TTC549 (cell line): Measurements from ENCODE around the gene SARS1.

ENCODE experiments used
- FAIRE-seq: peaks from 2 replicates; lab custom pipeline; 2012; peaks lifted over from hg19 to GRCh38; lab: Jason Lieb, UNC

Gene SARS1

DNA sequence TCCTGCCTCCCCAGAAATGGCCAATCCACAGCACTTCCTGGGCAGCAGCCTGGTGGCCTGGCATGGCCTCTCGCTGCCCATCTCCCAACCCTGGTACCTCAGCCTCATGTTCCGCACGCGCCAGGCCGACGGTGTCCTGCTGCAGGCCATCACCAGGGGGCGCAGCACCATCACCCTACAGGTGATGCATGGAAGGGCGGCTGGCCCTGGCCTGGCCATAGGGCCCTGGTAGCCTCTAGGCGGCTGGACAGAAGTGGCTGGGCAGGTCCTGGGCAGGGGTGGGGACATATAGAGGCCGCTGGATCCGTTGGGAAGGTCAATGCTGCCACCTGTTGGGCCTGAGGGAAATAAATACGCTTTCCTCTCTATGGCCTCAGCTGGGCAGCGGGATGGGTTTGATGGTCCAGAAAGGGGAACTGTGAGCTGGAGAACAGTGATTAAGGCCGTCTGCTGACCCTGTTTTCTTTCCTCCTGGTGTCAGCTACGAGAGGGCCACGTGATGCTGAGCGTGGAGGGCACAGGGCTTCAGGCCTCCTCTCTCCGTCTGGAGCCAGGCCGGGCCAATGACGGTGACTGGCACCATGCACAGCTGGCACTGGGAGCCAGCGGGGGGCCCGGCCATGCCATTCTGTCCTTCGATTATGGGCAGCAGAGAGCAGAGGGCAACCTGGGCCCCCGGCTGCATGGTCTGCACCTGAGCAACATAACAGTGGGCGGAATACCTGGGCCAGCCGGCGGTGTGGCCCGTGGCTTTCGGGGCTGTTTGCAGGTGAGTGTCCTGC is 50.1 kb downstream of the SARS1 start:
- peak; percentile 46 for FAIRE-seq

DNA sequence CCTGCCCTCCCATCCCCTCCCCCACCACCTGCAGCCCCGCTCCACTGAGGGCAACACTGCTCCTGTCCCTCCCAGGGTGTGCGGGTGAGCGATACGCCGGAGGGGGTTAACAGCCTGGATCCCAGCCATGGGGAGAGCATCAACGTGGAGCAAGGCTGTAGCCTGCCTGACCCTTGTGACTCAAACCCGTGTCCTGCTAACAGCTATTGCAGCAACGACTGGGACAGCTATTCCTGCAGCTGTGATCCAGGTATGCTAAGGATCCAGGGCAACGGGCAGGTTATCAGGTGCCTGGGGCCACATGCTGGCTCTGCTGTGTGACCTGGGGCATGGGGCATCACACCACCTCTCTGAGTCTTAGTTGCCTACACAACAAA is 50.6 kb downstream of the SARS1 start:
- FAIRE-seq, result no peak

DNA sequence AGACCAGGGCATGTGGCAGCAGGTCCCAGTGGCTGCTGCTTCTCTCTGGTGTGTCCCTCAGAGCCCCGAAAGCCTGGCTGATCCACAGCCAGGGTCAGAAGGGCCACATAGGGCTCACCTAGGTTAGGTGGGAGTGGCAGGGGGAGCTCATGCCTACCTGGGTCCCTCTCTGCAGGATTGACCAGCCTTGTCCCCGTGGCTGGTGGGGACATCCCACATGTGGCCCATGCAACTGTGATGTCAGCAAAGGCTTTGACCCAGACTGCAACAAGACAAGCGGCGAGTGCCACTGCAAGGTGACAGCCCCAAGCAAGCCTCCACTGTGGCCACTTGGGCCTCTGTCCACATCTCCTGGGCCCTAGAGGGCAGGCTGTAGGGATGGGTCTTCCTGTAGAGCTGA is 51.3 kb downstream of the SARS1 start:
- no peak for FAIRE-seq

DNA sequence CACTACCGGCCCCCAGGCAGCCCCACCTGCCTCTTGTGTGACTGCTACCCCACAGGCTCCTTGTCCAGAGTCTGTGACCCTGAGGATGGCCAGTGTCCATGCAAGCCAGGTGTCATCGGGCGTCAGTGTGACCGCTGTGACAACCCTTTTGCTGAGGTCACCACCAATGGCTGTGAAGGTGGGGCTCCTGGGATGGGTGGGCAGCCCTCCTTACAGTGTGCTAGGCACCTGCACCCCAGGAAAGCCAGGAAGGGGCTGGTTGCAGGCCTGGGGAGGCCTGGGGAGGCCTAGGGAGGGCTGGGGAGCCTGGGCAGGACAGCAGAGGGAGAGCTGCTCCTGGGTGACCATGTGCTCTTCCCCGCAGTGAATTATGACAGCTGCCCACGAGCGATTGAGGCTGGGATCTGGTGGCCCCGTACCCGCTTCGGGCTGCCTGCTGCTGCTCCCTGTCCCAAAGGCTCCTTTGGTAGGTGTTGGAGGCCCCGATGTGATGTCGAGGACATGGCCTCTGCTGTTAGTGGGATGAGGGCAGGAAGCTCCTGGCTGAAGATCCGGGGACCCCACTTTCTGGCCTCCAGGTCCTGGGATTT is 52.1 kb downstream of the SARS1 start:
- FAIRE-seq, result no peak

DNA sequence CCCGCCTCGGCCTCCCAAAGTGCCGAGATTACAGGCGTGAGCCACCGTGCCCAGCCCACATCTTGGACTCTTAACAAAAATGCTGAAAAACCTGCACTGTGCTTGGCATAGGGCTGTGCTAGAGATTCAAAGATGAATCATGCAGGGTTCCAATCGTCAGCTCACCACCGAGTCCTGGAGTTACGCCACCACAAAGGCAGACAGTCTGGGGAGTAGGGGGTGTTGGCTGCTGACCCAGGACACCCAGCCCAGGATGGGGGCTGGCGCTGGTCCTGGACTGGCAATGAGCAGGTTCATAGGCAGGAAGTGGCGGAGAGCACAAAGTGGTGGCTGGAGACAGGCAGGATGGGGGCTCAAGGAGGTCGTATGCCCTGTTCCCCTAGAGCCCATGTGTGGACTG is 53.2 kb downstream of the SARS1 start:
- FAIRE-seq, result no peak

DNA sequence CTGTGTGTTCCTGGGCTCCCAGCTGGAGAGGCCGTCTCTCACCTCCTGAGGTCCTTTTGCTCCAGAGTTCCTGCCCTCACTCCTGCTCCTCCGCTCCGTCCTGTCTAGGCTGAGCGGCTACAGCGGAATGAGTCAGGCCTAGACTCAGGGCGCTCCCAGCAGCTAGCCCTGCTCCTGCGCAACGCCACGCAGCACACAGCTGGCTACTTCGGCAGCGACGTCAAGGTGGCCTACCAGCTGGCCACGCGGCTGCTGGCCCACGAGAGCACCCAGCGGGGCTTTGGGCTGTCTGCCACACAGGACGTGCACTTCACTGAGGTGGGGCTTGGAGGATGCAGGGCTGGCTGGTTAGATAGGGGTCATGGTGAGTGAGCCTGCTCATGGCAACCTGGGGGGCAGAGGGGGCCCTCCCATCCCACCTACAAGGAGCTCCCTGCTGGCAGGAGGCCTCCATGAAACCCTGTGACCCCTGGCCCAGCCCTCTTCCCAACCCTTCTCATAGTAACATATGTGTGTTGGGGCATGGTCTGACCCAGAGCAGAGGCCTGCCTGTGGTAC is 54.1 kb downstream of the SARS1 start:
- no peak for FAIRE-seq

DNA sequence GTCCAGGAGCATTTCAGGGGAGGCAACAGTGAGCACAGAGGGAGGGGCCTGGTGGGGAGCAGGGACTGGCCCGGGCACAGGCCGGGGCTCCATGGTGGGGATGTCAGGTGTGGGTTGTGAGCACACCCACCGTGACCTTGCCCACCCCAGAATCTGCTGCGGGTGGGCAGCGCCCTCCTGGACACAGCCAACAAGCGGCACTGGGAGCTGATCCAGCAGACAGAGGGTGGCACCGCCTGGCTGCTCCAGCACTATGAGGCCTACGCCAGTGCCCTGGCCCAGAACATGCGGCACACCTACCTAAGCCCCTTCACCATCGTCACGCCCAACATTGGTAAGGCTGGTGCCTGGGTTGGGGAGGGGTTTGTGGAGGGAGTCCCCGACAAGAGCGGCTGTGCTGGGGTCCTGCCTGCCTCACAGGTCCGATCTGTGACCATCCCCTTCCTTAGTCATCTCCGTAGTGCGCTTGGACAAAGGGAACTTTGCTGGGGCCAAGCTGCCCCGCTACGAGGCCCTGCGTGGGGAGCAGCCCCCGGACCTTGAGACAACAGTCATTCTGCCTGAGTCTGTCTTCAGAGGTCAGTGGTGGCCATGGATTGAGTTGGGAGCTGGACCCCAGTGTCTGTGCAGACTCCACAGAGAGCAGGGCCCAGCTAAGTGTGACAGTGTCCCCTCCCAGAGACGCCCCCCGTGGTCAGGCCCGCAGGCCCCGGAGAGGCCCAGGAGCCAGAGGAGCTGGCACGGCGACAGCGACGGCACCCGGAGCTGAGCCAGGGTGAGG is 54.9 kb downstream of the SARS1 start:
- no peak for FAIRE-seq

DNA sequence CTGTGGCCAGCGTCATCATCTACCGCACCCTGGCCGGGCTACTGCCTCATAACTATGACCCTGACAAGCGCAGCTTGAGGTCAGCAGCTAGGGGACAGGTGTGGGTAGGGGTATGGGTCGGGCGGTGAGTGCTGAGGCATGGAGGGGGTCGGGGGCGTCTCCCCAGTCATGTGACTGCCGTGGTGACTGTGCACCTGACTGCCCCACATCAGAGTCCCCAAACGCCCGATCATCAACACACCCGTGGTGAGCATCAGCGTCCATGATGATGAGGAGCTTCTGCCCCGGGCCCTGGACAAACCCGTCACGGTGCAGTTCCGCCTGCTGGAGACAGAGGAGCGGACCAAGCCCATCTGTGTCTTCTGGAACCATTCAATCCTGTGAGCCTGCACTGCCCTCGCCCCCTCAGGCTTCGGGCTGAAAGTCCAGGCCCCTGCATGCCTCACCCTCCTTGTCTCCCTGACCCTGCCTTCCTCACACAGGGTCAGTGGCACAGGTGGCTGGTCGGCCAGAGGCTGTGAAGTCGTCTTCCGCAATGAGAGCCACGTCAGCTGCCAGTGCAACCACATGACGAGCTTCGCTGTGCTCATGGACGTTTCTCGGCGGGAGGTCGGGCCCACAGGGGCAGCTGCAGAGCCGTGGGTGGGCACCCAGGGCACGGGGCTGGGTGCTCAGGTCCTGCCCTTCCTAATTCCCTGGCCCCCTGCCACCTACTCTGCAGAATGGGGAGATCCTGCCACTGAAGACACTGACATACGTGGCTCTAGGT is 55.7 kb downstream of the SARS1 start:
- no peak for FAIRE-seq

DNA sequence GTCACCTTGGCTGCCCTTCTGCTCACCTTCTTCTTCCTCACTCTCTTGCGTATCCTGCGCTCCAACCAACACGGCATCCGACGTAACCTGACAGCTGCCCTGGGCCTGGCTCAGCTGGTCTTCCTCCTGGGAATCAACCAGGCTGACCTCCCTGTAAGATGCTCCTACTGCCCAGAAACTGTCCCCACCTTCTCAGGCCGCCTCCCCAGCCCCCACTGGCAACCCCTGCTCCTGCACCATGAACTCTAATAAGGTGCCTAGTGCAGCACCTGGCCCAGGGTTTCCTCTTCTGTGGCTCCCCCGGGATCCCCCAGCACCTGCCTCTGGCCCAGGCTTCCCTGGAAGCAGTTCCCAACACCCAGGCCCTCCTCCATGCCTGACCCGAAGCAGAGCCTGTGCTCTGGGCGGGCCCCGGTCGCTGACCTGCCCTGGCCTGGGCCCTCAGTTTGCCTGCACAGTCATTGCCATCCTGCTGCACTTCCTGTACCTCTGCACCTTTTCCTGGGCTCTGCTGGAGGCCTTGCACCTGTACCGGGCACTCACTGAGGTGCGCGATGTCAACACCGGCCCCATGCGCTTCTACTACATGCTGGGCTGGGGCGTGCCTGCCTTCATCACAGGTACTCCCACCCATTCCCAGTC is 56.4 kb downstream of the SARS1 start:
- no peak for FAIRE-seq

DNA sequence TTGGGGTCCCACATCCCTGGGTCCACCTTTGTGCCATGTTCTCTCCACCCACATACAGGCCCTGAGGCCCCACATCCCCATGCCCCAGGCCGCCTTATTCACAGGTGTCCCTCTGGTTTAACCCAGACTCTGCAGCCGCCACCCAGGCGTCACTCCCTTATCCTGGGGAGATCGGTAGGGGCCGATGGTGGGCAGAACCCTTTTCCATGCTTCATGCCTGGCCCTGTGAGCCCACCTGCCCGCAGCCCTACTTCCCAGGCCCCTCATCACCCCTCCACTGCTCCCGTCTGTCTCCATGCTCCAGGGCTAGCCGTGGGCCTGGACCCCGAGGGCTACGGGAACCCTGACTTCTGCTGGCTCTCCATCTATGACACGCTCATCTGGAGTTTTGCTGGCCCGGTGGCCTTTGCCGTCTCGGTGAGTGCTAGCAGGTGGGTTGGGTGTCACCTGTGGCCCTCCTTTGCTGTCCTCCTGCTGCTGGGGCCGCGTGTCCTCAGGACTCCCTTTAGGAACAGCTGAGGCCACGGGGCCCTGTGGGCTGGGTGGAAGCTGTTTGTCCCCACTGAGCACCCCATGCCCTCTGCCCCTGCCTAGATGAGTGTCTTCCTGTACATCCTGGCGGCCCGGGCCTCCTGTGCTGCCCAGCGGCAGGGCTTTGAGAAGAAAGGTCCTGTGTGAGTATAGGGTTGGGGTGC is 57.1 kb downstream of the SARS1 start:
- no peak for FAIRE-seq

DNA sequence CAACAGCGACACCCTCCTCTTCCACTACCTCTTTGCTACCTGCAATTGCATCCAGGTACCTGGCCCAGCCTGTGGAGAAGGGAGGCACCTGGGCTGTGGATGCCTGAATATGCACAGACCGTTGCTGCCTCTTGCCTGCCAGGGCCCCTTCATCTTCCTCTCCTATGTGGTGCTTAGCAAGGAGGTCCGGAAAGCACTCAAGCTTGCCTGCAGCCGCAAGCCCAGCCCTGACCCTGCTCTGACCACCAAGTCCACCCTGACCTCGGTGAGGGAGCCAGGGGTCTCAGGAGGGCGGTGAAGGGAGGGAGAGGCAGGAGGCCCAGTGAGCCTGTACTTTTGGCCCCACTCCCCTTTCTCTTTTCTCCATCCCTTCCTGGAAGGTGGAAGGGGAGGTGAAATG is 57.7 kb downstream of the SARS1 start:
- no peak for FAIRE-seq

DNA sequence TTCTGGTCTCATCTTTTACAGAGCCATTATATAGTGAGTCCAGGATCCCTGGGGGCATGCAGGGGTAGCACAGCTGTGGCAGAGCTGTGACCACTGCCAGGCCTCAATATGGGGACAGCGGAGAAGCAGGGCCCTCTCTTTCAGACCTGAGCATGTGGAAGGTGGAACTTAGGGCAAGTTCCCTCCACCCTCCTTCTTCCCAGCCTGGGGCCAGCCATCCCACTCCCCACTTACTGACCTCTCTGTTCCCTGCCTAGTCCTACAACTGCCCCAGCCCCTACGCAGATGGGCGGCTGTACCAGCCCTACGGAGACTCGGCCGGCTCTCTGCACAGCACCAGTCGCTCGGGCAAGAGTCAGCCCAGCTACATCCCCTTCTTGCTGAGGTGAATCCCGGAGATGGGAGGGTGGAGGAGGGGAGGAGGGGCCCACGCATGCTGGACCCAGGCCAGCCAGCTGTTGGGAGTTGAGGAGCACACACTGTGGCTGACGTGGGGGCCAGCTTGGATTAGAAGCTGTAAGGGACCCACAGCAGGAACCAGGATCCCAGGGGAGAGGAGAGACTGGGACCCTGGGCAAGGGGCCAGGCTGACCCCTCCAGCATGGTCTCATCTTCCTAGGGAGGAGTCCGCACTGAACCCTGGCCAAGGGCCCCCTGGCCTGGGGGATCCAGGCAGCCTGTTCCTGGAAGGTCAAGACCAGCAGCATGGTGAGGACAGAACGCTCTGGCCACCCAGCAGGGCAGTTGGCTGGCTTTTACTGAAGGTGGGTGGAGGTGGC is 58.5 kb downstream of the SARS1 start:
- FAIRE-seq, result no peak

DNA sequence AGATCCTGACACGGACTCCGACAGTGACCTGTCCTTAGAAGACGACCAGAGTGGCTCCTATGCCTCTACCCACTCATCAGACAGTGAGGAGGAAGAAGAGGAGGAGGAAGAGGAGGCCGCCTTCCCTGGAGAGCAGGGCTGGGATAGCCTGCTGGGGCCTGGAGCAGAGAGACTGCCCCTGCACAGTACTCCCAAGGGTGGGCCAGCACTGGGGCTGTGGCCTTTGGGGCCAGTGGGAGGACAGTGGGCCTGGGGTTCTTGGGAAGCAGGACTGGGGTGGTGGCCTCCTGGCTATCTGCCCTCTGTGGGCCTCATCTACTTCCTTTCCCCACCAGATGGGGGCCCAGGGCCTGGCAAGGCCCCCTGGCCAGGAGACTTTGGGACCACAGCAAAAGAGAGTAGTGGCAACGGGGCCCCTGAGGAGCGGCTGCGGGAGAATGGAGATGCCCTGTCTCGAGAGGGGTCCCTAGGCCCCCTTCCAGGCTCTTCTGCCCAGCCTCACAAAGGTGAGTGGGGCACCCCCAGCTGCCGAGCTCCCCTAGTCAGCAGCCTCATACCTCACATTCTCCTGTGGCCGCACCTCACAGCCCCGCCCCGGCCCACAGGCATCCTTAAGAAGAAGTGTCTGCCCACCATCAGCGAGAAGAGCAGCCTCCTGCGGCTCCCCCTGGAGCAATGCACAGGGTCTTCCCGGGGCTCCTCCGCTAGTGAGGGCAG is 59.3 kb downstream of the SARS1 start:
- no peak for FAIRE-seq

DNA sequence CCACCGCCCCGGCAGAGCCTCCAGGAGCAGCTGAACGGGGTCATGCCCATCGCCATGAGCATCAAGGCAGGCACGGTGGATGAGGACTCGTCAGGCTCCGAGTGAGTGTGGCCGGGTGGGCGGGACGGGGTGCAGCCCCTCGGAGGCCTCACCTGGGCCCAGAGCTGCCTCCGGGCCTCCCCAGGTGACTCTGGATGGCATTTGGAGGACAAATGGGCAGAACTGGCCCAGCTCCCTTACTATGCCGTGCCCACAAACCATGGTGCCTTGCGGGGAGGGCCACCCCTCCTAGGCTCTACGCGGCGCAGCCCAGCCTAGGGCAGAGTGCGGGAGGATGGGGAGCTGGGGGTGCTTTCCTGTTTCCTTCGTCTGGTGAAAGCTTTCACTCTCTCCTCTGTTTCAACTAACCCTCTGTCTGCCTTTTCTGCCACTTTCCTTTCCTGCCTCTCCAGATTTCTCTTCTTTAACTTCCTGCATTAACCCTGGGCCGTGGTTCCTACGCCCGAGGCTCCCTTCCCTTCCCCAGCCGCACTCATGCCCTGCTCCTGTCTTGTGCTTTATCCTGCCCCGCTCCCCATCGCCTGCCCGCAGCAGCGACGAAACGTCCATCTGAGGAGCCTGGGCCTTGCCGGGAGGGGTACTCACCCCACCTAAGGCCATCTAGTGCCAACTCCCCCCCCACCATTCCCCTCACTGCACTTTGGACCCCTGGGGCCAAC is 60.0 kb downstream of the SARS1 start:
- no peak for FAIRE-seq

DNA sequence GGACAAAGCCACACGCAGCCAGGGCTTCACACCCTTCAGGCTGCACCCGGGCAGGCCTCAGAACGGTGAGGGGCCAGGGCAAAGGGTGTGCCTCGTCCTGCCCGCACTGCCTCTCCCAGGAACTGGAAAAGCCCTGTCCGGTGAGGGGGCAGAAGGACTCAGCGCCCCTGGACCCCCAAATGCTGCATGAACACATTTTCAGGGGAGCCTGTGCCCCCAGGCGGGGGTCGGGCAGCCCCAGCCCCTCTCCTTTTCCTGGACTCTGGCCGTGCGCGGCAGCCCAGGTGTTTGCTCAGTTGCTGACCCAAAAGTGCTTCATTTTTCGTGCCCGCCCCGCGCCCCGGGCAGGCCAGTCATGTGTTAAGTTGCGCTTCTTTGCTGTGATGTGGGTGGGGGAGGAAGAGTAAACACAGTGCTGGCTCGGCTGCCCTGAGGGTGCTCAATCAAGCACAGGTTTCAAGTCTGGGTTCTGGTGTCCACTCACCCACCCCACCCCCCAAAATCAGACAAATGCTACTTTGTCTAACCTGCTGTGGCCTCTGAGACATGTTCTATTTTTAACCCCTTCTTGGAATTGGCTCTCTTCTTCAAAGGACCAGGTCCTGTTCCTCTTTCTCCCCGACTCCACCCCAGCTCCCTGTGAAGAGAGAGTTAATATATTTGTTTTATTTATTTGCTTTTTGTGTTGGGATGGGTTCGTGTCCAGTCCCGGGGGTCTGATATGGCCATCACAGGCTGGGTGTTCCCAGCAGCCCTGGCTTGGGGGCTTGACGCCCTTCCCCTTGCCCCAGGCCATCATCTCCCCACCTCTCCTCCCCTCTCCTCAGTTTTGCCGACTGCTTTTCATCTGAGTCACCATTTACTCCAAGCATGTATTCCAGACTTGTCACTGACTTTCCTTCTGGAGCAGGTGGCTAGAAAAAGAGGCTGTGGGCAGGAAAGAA is 61.1 kb downstream of the SARS1 start:
- FAIRE-seq, result no peak

DNA sequence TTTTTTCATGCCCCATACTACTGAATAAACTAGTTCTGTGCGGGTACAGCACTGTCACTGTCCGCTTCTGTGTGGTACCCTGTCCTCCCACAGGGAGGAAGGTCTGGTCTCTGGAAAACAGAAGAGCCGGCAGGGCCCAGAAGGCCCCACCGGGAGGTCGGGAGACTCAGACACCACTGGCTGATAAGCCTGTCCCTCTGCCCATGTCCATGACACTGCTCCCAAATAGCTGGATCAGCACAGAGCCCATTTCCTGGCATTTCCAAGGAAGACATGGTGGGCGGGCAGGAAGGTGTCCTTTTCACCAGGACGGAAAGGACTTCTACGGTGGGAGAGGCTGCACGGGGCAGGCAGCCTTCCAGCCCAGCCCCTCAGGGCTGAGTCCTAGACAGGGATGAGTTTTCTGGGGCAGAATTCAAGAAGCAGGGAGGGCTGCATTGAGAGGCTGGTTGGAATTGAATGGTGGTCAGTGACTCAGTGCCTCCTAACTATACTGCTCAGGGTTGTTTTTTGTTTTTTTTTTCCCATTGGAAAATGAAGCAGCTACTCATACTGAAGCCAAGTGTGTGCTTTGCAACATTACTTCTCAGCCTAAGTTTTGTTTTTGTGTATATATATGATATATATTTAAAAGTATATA is 62.1 kb downstream of the SARS1 start:
- FAIRE-seq, result no peak

DNA sequence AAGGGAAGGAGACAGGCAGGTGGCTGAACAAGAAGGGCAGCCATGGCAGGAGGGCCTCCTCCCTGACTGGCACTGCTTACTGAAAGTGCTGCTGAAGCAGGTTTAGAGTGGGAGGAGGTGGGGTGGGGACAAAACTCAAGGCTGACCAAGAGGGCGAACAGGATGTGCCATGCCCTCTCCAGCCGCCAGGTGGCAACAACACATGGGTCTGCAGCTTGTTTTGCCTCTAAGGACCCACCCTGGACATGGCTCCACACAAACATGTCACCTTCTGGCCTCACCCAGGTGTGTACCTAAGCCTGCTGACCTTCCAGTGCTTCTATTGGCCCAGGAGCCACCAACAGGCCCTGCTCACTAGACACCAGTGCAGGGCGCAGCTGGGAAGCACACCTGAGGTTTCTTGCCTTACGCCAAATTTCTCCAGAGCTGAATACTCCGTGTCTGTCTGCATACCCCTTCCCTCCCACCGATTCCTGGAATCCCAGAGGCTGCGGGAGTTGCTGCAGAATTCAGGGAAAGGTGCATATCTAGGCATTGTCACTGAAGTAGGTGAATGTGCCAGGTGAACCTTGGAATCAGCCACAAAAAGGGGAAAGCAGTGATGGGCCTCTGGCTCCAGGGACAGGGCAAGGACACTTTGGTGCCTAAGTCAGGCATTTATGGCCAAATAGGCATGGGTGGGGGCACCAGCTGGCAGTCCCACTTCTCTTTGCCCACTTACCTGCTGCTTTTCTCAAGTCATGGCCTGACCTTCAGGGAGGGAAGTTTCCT is 63.9 kb downstream of the SARS1 start:
- no peak for FAIRE-seq
